GM12892 (cell line): ENCODE results near the gene PAFAH1B1.
"Not testable (repeated sequence)": the region's sequence is repeated elsewhere in the genome, so short reads cannot be mapped to it uniquely, and the experiment has no call there.

Source experiments
- DNase-seq: peaks from one replicate; pipeline ENCODE4 v3.0.0; 2011; ENCODE audit not compliant: insufficient read length
- FAIRE-seq: peaks from 2 replicates; lab custom pipeline; 2011; peaks lifted over from hg19 to GRCh38; lab: Jason Lieb, UNC
- POLR2A ChIP-seq: IDR thresholded peaks from 2 replicates; pipeline ENCODE4 v1.6.1; 2011; ENCODE audit warnings: low read depth, low read length, control low read depth
- POLR2AphosphoS5 ChIP-seq: IDR thresholded peaks from 2 replicates; pipeline ENCODE4 v1.6.1; 2011; ENCODE audit warnings: low read depth, low read length, control low read depth
- TAF1 ChIP-seq: IDR thresholded peaks from 2 replicates; pipeline ENCODE4 v1.6.1; 2011; ENCODE audit warnings: low read depth, mild to moderate bottlenecking, control low read depth, low read length, borderline replicate concordance

PAFAH1B1 gene

DNA sequence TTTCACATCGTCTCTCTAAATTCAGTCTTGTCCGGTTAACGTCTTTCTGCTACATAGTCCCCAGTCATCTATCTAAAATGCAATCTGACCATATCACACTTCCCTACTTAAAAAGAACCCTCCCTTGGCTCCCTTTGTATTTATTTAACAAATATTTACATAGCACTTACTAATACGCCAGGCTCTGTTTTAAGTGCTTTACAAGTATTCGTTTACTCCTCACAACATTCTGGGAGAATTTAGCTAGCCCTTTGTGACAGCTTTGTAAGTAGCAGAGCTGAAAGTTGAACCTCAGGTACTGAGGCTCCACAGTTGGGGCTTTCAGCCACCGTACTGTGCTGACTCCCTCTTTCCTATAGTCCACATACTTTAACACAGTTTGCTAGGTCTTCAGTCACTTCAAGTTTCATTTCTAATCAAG lies 9.2 kb downstream of the PAFAH1B1 start:
- DNase-seq (no peak), FAIRE-seq (no peak)
- TF ChIP-seq POLR2A (no peak), TAF1 (no peak), POLR2AphosphoS5 (no peak)

DNA sequence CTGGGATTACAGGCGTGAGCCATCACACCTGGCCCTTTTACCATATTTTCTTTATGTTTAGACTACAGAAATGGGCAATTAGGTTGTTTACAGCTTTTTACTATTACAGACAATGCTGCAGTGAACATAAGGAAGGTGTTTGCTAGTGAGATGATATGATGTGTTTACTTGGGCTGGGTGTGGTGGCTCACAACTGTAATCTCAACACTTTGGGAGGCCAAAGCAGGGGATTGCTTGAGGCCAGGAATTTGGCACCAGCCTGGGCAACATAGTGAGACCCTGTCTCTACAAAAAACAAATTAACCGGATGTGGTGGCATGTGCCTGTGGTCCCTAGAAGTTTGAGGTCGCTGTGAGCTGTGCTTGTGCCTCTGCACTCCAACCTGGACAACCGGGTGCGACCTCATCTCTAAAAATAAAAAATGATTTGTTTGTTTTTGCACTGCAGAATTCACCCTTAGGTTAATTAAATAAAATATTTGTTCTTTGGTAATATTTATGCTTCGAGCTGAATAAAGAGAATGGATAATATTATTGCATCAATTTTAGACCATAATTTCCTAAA lies 15.0 kb downstream of the PAFAH1B1 start:
- TF ChIP-seq POLR2AphosphoS5, result no peak
- no peak for TF ChIP-seq POLR2A
- no peak for TF ChIP-seq TAF1
- DNase-seq, result no peak
- no peak for FAIRE-seq

DNA sequence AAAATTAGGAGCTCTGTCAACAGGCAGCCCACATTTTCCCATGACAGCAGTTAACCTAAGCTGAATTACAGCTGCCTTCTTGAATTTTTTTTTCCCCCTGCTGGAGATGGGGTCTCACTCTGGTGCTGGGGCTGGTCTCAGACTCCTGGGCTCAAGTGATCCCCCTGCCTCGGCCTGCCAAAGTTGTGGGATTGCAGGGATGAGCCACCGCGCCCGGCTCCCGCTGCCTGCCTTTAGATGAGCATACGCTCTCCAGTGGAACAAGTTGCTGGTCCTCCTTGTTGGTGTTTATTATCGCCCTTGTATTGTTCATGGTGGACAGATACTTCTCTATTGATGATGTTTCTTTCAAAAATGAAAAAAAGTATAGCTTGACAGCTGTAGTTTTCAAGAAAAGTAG lies 15.6 kb downstream of the PAFAH1B1 start:
- DNase-seq, result no peak
- no peak for FAIRE-seq
- TF ChIP-seq POLR2A (no peak), TAF1 (no peak), POLR2AphosphoS5 (no peak)

DNA sequence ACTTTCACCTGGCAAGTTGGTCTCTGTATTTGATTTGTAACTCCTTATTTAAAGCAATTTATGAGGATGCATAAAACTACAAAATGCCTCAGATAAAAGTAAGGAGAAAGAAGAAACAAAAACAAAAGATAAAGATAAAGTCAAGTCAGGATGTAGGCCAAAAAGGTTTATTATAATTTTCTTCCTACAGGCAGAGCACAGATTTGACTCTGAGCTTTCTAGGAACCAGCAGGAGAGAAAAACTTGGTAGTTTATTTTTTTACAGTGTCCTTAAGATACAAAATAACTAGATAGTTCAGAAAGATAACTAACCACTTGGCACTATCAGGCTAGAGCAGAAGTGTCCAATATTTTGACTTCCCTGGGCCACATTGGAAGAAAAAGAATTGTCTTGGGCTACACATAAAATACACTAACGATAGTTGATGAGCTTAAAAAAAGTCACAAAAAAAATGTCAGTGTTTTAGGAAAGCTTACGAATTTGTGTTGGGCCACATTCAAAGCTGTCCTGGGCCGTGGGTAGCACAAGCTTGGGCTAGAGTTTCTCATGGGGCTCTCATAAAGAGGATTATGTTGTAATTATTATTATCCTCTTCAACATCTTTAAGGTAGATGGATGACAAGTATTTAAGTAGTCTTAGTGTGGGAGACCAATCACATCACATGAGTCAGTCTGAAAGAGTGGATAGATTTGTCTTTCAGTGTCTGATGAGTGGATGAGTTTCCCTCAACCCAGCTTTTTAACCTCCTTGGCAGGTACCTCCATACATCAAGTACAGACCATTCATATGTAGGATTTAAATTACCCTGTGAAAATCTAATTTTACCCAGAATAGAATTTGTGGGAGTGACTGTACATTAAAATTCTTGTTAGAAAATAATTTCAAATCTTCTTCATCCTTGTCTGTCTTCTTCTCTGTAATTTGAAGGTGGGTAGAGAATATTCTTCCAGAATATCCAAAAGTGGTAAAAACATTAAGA lies 17.0 kb downstream of the PAFAH1B1 start:
- FAIRE-seq (no peak), DNase-seq (no peak)
- TF ChIP-seq TAF1, result no peak
- TF ChIP-seq POLR2AphosphoS5, result no peak
- no peak for TF ChIP-seq POLR2A

DNA sequence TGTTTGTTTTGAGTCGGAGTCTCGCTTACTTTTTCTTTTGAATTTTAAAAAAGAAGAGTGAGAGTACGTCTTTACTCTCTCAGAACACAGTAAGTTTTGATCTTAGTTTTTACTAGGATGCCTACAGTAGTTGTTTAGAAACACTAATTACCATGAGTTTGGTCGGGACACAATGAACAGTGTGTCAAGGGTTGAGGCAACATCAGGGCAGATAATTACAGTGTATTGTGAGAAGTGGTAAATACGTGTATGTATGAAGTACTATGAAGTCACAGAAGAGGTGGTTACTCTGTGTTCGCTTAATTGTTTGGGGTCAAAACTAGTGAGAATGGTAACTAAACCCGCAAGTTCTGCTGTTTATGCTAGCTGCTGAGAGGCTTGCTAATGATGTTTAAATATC lies 18.2 kb downstream of the PAFAH1B1 start:
- no peak for DNase-seq
- no peak for FAIRE-seq

DNA sequence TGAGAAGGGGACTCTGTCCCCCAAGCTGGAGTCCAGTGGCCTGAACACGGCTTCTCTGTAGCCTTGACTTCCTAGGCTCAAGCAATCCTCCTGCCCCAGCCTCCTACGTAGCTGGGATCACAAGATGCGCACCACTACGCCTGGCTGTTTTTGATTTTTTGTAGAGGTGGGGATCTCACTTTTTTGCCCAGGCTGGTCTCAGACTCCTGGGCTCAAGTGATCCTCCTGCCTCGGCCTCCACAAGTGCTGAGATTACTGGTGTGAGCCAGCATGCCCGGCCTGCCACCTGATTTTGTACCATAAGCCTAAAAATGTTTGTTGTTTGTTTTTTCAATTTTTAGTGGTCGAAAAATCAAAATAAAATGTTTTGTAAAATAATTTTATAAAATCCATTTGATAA lies 19.2 kb downstream of the PAFAH1B1 start:
- TF ChIP-seq POLR2AphosphoS5 (no peak), POLR2A (no peak), TAF1 (no peak)
- DNase-seq (no peak), FAIRE-seq (no peak)

More for the DNA sequence above, 18.2 kb downstream of the PAFAH1B1 start:
- no peak for TF ChIP-seq POLR2A
- no peak for TF ChIP-seq TAF1
- TF ChIP-seq POLR2AphosphoS5, result no peak

DNA sequence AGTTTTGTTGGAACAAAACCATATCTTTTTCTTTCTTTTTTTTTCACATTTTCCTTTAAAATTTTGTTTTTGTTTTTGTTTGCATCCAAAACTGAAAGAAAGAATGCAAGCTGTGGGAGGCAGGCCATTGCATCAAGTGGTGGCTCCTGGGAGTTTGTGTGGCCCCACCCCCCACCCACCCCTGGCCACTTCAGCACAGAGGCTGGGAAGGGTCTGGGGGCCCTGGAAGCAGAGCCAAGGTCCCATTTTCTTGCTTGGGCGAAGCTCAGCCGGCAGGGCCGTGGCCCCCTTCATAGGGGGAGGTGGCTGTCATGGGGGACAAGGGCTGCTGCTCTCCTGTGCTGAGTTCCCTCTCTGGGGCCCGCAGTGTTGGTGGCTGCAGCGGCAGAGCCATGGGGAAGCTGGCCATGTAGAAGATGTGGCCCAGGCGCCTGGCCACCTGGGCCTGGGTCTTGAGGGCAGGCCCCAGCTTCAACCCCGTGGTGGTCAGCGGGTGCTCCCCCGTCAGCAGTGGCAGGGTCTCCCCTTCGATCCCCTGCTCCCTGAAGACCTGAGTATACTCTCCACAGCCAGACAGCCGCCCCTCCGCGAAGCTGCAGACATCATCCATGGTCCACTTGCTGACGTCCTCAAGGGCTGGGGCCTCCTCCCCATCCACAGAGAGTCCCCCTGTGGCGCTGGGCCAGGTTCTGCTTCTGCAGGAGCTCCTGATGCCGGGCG lies 19.8 kb downstream of the PAFAH1B1 start:
- DNase-seq, result no peak
- FAIRE-seq, result no peak

DNA sequence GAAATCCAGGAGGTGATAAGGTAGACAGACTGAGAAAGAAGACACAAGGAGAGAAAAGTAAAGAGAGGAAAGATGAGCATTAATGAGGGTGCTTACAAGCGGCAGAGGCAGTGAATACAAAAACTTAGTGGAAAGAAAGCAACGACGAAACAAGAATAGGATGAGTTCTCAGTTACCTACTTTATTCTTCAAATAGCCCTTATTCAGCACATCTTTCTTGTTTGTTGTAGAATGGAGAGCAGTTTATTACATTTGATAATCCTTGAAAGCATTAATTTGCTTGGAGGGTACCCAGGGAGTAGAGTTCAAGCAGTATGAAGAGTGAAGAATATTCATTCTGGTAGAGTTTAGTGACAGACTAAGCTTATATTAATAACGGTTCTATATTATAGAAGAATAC lies 22.4 kb downstream of the PAFAH1B1 start:
- FAIRE-seq, result no peak
- no peak for DNase-seq
- TF ChIP-seq TAF1 (no peak), POLR2AphosphoS5 (no peak), POLR2A (no peak)

More for the DNA sequence above, 19.8 kb downstream of the PAFAH1B1 start:
- TF ChIP-seq POLR2A, result no peak
- no peak for TF ChIP-seq TAF1
- no peak for TF ChIP-seq POLR2AphosphoS5

DNA sequence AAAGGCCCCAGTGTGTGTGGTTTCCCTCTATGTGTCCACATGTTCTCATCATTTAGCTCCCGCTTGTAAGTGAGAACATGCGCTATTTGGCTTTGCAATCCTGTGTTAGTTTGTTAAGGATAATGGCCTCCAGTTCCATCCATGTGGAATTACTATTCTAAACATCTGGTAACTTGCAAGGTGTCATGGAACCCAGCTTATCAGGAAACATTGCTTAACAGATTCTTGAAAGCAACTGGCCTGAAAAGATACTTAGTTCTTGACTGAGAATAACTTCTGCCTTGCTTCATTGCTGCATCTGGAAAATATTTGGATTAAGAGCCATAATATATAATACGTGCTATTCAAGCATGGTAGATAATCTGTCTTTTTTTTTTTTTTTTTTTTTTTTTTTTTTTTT lies 27.8 kb downstream of the PAFAH1B1 start:
- FAIRE-seq (no peak), DNase-seq (no peak)
- TF ChIP-seq TAF1 (no peak), POLR2A (no peak), POLR2AphosphoS5 (no peak)

DNA sequence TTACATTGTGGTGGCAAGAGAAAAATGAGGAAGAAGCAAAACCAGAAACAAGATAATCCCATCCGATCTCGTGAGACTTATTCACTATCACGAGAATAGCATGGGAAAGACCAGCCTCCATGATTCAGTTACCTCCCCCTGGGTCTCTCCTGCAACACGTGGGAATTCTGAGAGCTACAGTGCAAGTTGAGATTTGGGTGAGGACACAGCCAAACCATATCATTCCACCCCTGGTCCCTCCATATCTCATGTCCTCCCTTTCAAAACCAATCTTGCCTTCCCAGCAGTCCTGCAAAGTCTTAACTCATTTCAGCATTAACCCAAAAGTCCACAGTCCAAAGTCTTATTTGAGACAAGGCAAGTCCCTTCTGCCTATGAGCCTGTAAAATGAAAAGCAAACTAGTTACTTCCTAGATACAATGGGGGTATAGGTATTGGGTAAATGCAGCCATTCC lies 28.5 kb downstream of the PAFAH1B1 start:
- FAIRE-seq, DNase-seq: not testable (repeated sequence)

DNA sequence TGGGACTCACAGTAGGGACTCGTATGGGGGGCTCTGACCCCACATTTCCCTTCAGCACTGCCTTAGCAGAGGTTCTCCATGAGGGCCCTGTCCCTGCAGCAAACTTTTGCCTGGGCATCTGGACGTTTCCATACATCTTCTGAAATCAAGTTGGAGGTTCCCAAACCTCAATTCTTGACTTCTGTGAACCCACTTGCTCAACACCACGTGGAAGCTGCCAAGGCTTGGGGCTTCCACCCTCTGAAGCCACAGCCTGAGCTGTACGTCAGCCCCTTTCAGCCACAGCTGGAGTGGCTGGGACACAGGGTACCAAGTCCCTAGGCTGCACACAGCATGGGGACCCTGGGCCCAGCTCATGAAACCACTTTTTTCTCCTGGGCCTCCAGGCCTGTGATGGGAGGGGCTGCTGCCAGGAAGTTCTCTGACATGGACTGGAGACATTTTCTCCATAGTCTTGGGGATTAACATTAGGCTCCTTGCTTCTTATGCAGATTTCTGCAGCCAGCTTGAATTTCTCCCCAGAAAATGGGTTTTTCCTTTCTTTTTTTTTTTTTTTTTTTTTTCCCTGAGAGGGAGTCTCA lies 29.4 kb downstream of the PAFAH1B1 start:
- DNase-seq, FAIRE-seq: not testable (repeated sequence)

DNA sequence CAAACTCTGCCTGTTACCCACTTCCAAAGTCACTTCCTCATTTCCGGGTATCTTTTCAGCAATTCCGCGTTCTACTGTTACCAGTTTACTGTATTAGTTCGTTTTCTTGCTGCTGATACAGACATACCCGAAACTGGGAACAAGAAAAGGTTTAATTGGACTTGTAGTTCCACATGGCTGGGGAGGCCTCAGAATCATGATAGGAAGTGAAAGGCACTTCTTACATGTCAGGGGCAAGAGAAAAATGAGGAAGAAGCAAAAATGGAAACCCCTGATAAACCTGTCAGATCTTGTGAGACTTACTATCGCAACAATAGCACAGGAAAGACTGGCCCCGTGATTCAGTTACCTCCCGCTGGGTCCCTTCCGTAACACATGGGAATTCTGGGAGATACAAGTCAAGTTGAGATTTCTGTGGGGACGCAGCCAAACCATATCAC lies 30.9 kb downstream of the PAFAH1B1 start:
- no peak for FAIRE-seq
- DNase-seq, result no peak
- TF ChIP-seq POLR2A, result no peak

DNA sequence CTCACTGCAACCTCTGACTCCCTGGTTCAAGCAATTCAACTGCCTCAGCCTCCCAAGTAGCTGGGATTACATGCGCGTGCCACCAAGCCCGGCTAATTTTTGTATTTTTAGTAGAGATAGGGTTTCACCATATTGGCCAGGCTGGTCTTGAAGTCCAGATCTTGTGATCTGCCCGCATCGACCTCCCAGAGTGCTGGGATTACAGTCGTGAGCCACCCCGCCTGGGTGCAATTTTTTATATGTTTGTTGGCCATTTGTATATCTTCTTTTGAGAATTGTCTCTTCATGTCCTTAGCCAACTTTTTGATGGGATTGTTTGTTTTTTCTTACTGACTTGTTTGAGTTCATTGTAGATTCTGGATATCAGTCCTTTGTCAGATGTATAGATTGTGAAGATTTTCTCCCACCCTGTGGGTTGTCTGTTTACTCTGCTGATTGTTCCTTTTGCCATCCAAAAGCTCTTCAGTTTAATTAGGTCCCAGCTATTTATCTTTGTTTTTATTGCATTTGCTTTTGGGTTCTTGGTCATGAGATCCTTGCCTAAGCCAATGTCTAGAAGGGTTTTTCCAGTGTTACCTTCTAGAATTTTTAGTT lies 33.3 kb downstream of the PAFAH1B1 start:
- not testable (repeated sequence) for FAIRE-seq

DNA sequence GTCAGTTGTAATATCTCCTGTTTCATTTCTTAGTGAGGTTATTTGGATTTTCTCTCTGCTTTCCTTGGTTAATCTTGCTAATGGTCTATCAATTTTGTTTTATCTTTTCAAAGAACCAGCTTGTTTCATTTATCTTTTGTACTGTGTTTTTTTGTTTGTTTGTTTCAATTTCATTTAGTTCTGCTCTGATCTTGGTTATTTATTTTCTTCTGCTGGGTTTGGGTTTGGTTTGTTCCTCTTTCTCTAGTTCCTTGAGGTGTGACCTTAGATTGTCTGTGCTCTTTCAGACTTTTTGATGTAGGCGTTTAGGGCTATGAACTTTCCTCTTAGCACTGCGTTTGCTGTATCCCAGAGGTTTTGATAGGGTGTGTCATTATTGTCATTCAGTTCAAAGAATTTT lies 35.5 kb downstream of the PAFAH1B1 start:
- not testable (repeated sequence) for DNase-seq, FAIRE-seq

More for the DNA sequence above, 33.3 kb downstream of the PAFAH1B1 start:
- not testable (repeated sequence) for DNase-seq
